Activated CD8-positive, alpha-beta memory T cell treated with anti-CD3 and anti-CD28 coated beads for 24 hours (primary cell): Measurements from ENCODE around the gene DNAJC19.

ENCODE experiments used
- DNase-seq: peaks from one replicate; pipeline ENCODE4 v3.0.0-alpha.2; 2020

DNAJC19 gene

DNA sequence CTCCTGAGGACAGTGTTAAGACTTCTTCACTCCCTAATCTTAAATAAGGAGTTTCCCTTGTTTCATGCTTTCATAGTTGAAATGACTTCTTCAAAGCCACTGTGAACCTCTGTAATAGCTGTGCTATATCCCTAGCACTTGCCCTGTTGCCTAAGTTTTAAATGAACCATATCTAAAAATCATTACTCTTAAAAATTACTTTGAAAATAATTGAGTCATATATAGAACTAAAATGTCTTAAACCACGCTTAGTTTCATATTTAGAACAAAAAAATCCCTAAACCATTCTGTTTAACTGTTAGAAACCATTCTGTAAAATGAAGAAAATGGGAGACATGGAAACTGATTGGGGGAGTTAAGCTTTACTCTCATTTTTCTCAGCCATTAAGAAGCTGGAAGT lies 29.8 kb downstream of the DNAJC19 start:
- no peak for DNase-seq

DNA sequence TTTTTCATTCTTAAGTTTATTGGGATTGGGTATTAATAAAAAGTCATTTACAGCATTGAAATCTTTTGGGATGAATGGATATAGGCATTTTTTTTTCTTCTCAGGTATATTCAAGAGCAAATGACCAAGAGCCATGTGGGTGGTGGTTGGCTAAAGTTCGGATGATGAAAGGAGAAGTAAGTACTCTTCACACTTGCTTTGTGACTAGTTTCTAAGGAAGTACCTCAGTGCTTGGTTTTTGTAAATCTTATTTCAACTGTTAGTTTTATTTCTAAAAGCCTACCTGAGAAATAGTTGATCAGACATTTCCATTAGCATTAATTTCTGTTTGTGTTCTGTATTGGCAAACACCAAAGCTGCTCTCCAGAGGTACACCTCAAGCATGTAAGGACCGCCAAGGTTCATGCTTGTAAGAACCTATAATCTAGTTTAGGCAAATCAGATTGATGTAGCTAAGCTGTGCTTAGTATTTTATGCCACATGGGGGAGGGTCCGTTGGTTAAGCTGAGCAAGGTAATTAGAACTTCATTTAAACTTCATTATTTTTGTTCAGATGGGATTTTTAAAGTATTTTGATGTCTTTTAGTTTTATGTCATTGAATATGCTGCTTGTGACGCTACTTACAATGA lies 41.7 kb downstream of the DNAJC19 start:
- DNase-seq: no peak

DNA sequence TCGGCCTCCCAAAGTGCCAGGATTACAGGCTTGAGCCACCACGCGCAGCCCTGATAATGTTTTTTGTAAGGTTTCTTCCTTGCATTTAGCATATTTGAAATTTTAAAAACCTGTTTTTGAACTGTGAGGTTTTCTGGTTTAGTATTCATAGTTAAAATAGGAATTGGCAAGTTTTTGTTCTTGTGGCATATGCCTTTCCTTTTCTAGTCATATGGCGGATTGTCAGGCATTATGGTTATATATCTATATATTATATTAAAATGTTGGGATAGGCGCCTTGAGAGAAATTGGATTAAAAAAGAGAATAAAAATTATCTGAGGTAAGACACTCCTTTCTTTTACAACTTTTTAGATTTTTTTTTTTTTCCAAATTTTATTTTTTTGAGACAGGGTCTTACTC lies 48.7 kb downstream of the DNAJC19 start:
- DNase-seq: no peak

DNA sequence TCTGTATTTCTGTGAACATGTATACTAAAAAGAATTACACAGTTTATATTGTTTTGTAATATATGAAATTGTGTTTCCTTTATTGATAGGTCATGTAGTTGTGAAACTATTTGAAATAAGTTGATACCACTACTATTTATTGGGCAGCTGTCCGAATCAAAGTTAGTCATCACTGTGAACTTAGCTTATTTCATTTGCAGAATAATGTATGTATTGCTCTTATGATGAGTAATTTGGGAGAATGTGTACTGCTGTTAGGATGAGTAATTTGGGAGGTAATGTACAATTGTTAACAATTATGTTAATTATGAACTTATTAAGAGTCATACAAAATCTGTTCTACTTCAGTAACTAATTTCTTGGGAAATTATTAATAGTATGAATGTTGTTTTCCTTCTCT lies 54.9 kb downstream of the DNAJC19 start:
- DNase-seq: no peak
